ENCODE results near the gene TMIE. TPM values are rescaled to one million over a fixed set of nuclear protein-coding genes. Genes with fewer than 3 reads are reported as not detected.

Gene TMIE
- total and polyA plus RNA-seq, 2 of the 13 experiments (the other 11 are each of a cell fraction or from before 2014, with no cell fraction given), result not detected

DNA sequence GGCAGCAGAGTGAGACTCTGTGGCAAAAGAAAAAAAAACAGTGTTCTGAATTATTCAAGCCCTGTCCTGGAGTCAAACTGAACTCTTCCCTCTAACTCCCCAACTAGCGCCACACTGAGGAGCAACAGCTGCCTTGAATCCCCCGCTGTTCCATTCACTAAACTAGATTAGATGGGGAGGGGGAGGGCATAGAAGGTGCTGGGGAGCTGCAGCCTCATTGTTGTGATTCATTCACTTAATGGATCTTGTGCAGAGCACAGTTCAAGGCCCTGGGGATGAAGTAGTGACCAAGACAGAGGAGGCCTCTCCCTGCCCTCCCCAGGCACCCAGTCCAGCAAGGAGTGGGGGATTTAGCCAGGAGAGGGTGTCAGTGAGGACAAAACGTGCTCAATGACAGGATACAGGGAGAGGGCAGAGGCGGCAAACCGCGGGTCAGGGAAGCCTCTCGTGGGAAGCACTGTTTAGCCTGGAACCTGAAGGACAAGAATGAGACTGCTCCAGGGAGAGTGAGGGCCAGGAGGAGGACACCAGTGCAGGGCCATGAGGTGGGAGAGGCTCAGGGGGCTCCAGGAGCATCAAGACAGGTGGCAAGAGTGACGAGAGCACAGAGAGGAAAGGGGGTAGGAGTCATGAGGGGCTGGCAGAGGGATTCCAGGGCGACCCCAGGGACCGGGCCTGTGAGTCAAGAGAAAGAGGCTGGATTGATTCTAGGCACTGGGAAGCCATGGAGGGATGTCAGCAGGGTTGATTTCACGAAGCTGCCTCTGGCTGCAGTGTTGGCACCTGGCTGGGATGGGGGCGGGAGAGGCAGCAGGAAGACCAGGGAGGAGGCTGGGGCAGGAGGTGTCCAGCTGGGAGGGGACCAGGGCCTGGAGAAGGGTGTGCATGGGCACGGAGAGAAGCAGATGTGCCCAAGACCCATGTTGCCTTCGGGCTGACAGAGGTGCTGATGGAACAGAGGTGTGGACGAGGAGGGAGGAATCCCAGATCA is 39.1 kb upstream of the TMIE start:
- peaks cover 3 to 29% of the 10 kb centered on the region in 2 experiments; a peak in 2 of 5 replicates for H3K27me3 ChIP-seq (ENCODE audit: control insufficient read depth in 1 of 2, insufficient read depth in 2 of 2, low read length in 2 of 2)
- H3K4me3 ChIP-seq (replicated peaks in 1 of 3; ENCODE audit: insufficient read depth in 1 of 3, low read depth in 2 of 3, low read length in 3 of 3), result no peak overlapping the region
- no peak overlapping the region for H3K4me2 ChIP-seq (ENCODE audit: low read depth, low read length)
- H4K20me1 ChIP-seq (ENCODE audit: insufficient read depth, low read length), result no peaks in the 10 kb centered on the region
- intact Hi-C loops (cut with micrococcal nuclease; ENCODE audit: unreplicated experiment), result no loop called here
- no peaks in the 10 kb centered on the region for H3K36me3 ChIP-seq (replicated peaks in 1 of 2; ENCODE audit: control insufficient read depth in 1 of 2, insufficient read depth in 2 of 2, low read length in 2 of 2)
- H3K9ac ChIP-seq (ENCODE audit: insufficient read depth, low read depth, low read length), result no peak overlapping the region
- ATAC-seq, result no peak
- no peaks in the 10 kb centered on the region for H3K4me1 ChIP-seq (ENCODE audit: insufficient read depth, low read length)
- no peak for FAIRE-seq
- BruUV-seq (replicated peaks), result no TSS peak
- TF ChIP-seq, protein P1, sequence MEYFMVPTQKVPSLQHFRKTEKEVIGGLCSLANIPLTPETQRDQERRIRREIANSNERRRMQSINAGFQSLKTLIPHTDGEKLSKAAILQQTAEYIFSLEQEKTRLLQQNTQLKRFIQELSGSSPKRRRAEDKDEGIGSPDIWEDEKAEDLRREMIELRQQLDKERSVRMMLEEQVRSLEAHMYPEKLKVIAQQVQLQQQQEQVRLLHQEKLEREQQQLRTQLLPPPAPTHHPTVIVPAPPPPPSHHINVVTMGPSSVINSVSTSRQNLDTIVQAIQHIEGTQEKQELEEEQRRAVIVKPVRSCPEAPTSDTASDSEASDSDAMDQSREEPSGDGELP (IDR thresholded peaks at IDR 0.05; ENCODE audit: borderline replicate concordance, low read depth), result no peak
- TF ChIP-seq, protein P2, sequence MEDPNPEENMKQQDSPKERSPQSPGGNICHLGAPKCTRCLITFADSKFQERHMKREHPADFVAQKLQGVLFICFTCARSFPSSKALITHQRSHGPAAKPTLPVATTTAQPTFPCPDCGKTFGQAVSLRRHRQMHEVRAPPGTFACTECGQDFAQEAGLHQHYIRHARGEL (CRISPR knock-in tag; IDR thresholded peaks at IDR 0.05), result no peak
- TF ChIP-seq, protein P3, sequence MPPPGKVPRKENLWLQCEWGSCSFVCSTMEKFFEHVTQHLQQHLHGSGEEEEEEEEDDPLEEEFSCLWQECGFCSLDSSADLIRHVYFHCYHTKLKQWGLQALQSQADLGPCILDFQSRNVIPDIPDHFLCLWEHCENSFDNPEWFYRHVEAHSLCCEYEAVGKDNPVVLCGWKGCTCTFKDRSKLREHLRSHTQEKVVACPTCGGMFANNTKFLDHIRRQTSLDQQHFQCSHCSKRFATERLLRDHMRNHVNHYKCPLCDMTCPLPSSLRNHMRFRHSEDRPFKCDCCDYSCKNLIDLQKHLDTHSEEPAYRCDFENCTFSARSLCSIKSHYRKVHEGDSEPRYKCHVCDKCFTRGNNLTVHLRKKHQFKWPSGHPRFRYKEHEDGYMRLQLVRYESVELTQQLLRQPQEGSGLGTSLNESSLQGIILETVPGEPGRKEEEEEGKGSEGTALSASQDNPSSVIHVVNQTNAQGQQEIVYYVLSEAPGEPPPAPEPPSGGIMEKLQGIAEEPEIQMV (CRISPR knock-in tag; IDR thresholded peaks at IDR 0.05; ENCODE audit: low read depth), result no peak
- TF ChIP-seq ZSCAN20 (CRISPR knock-in tag; IDR thresholded peaks at IDR 0.05; ENCODE audit: borderline replicate concordance) (no peak), ZNF558 (CRISPR knock-in tag; IDR thresholded peaks at IDR 0.05; ENCODE audit: borderline replicate concordance) (no peak), KDM5B (CRISPR knock-in tag; IDR thresholded peaks at IDR 0.05; ENCODE audit: borderline replicate concordance) (no peak), REXO4 (CRISPR knock-in tag; IDR thresholded peaks at IDR 0.05; ENCODE audit: borderline replicate concordance) (no peak), MEIS2 (CRISPR knock-in tag; IDR thresholded peaks at IDR 0.05) (no peak), KMT2A (CRISPR knock-in tag; IDR thresholded peaks at IDR 0.05) (no peak), ATAD3A (CRISPR knock-in tag; IDR thresholded peaks at IDR 0.05) (no peak), PLRG1 (conservative IDR thresholded peaks at IDR 0.05) (no peak), ZBTB20 (CRISPR knock-in tag; IDR thresholded peaks at IDR 0.05; ENCODE audit: borderline replicate concordance, low read depth) (no peak)
- TF ChIP-seq, protein P4, sequence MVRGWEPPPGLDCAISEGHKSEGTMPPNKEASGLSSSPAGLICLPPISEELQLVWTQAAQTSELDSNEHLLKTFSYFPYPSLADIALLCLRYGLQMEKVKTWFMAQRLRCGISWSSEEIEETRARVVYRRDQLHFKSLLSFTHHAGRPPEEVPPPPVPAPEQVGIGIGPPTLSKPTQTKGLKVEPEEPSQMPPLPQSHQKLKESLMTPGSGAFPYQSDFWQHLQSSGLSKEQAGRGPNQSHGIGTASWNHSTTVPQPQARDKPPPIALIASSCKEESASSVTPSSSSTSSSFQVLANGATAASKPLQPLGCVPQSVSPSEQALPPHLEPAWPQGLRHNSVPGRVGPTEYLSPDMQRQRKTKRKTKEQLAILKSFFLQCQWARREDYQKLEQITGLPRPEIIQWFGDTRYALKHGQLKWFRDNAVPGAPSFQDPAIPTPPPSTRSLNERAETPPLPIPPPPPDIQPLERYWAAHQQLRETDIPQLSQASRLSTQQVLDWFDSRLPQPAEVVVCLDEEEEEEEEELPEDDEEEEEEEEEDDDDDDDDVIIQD (CRISPR knock-in tag; IDR thresholded peaks at IDR 0.05; ENCODE audit: low read depth), result no peak
- TF ChIP-seq, protein P5, sequence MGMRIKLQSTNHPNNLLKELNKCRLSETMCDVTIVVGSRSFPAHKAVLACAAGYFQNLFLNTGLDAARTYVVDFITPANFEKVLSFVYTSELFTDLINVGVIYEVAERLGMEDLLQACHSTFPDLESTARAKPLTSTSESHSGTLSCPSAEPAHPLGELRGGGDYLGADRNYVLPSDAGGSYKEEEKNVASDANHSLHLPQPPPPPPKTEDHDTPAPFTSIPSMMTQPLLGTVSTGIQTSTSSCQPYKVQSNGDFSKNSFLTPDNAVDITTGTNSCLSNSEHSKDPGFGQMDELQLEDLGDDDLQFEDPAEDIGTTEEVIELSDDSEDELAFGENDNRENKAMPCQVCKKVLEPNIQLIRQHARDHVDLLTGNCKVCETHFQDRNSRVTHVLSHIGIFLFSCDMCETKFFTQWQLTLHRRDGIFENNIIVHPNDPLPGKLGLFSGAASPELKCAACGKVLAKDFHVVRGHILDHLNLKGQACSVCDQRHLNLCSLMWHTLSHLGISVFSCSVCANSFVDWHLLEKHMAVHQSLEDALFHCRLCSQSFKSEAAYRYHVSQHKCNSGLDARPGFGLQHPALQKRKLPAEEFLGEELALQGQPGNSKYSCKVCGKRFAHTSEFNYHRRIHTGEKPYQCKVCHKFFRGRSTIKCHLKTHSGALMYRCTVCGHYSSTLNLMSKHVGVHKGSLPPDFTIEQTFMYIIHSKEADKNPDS (CRISPR knock-in tag; IDR thresholded peaks at IDR 0.05), result no peak
- no peaks in the 10 kb centered on the region for H3K79me2 ChIP-seq (ENCODE audit: insufficient read depth, low read length)
- ChIA-PET CTCF (ENCODE audit: low intra/inter-chr PET ratio, low total read pairs) (no interaction called here), POLR2A (no interaction called here)
- H3K9me3 ChIP-seq (ENCODE audit: low read length), result no peaks in the 10 kb centered on the region
- WGBS (ENCODE audit: low lambda C conversion rate), result 41% methylated on average over 15 of the region's 15 CpGs
- H3K27ac ChIP-seq (ENCODE audit: extremely low read length, insufficient read depth, low read length), result no peak overlapping the region
- in situ Hi-C loops (cut with HindIII; ENCODE audit: extremely low pct_ligation_motif_present, low pct_unique_long_range_greater_than_20kb), result loop anchor here (10.0 kb wide), 1 partner anchor 177 kb away; no protein-coding TSS in a partner anchor
- DNase-seq (ENCODE audit: low spot score), result no peak
- no peak overlapping the region for H2AFZ ChIP-seq (ENCODE audit: low read length)
